ENCODE results near the gene RPS5. TPM values are rescaled to one million over a fixed set of nuclear protein-coding genes. Genes with fewer than 3 reads are reported as not detected.

RPS5 gene
- total and polyA plus RNA-seq, 2 donors (not counting 1 experiment from before 2014, with no cell fraction given), result 1,173 to 2,126 TPM

- Histone ChIP-seq H3K36me3 (ENCODE audit: control insufficient read depth, insufficient read depth, low read length) (peaks cover 2% of the 10 kb centered on the region), H3K4me2 (ENCODE audit: extremely low read depth, insufficient read depth, low read length) (no peak overlapping the region), H3K4me3 (replicated peaks in 1 of 4; ENCODE audit: control extremely low read depth in 1 of 4, insufficient read depth in 1 of 4, low read depth in 3 of 4, low read length in 4 of 4) (no peak overlapping the region), H3K27ac (ENCODE audit: insufficient read depth, low read length) (no peak overlapping the region), H3K9me3 (ENCODE audit: control insufficient read depth, insufficient read depth, low read depth, low read length) (peaks cover 12% of the 10 kb centered on the region), H3K9ac (ENCODE audit: insufficient read depth, low read length) (no peak overlapping the region), H4K20me1 (ENCODE audit: control insufficient read depth, extremely low read depth, insufficient read depth, low read length) (no peaks in the 10 kb centered on the region), H3K4me1 (ENCODE audit: control insufficient read depth, extremely low read depth, insufficient read depth, low read length) (no peaks in the 10 kb centered on the region), H3K27me3 (ENCODE audit: control insufficient read depth, insufficient read depth, low read length) (no peaks in the 10 kb centered on the region), H2AFZ (ENCODE audit: low read length) (no peak overlapping the region), H3K79me2 (ENCODE audit: control insufficient read depth, insufficient read depth, low read length) (no peaks in the 10 kb centered on the region)
- TF ChIP-seq CTCF (conservative IDR thresholded peaks at IDR 0.05 in 1 of 2, IDR thresholded peaks at IDR 0.05 in 1 of 2; ENCODE audit: low read depth in 1 of 2, low read length in 2 of 2) (no peak), EZH2 (IDR thresholded peaks at IDR 0.05; ENCODE audit: low read length, missing control alignments) (no peak)
- DNase-seq (ENCODE audit: low read depth in 2 of 2), result no peak
These were observed 41.5 kb downstream of the RPS5 start for GRCh38 chr19:58428617-58429016.

DNA sequence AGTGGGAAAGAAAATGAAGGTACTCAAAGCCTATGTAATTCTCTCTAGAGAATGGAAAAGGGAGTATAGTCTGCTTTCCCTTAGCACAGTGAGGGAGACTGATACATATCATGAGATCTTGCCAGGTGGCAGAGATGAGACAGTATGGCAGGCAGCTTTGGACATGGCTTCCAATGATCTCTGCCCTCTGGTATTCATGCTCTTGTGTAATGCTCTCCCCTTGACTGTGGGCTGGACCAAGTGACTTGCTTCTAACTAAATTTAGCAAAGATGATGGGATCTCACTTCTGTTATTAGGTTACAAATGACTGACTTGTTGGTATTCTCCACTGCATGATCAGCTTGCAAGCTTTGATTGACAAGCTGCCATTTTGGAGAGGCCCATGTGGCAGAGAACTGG is 42.7 kb downstream of the RPS5 start:
- Histone ChIP-seq H2AFZ (ENCODE audit: low read length) (no peak overlapping the region), H3K4me2 (ENCODE audit: extremely low read depth, insufficient read depth, low read length) (no peak overlapping the region), H3K9ac (ENCODE audit: insufficient read depth, low read length) (no peak overlapping the region), H3K27ac (ENCODE audit: insufficient read depth, low read length) (no peak overlapping the region), H3K79me2 (ENCODE audit: control insufficient read depth, insufficient read depth, low read length) (no peaks in the 10 kb centered on the region), H3K9me3 (ENCODE audit: control insufficient read depth, insufficient read depth, low read depth, low read length) (peaks cover 19% of the 10 kb centered on the region), H3K4me3 (replicated peaks in 1 of 4; ENCODE audit: control extremely low read depth in 1 of 4, insufficient read depth in 1 of 4, low read depth in 3 of 4, low read length in 4 of 4) (no peak overlapping the region), H4K20me1 (ENCODE audit: control insufficient read depth, extremely low read depth, insufficient read depth, low read length) (no peaks in the 10 kb centered on the region), H3K4me1 (ENCODE audit: control insufficient read depth, extremely low read depth, insufficient read depth, low read length) (no peaks in the 10 kb centered on the region), H3K27me3 (ENCODE audit: control insufficient read depth, insufficient read depth, low read length) (no peaks in the 10 kb centered on the region), H3K36me3 (ENCODE audit: control insufficient read depth, insufficient read depth, low read length) (peaks cover 5% of the 10 kb centered on the region)
- TF ChIP-seq CTCF (conservative IDR thresholded peaks at IDR 0.05 in 1 of 2, IDR thresholded peaks at IDR 0.05 in 1 of 2; ENCODE audit: low read depth in 1 of 2, low read length in 2 of 2), result no peak
- TF ChIP-seq EZH2 (IDR thresholded peaks at IDR 0.05; ENCODE audit: low read length, missing control alignments), result no peak
- no peak for DNase-seq (ENCODE audit: low read depth in 2 of 2)

DNA sequence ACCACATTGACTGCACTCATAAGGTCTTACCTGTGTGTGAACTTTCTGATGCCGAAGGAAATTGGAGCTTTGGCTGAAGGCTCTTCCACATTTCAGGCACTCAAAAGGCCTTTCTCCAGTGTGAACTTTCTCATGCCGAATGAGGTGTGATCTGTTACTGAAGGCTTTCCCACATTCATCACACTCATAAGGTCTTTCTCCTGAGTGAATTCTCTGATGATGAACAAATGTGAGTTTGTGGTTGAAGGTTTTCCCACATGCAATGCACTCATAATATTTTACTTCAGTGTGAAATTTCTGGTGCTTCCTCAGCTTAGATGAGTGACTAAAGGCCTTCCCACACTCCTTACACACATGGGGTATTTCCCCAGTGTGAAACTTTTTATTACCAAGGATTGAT is 47.1 kb downstream of the RPS5 start:
- TF ChIP-seq EZH2 (IDR thresholded peaks at IDR 0.05; ENCODE audit: low read length, missing control alignments) (no peak), CTCF (conservative IDR thresholded peaks at IDR 0.05 in 1 of 2, IDR thresholded peaks at IDR 0.05 in 1 of 2; ENCODE audit: low read depth in 1 of 2, low read length in 2 of 2) (no peak)
- no peaks in the 10 kb centered on the region for H3K4me1 ChIP-seq (ENCODE audit: control insufficient read depth, extremely low read depth, insufficient read depth, low read length)

More for the DNA sequence above, 47.1 kb downstream of the RPS5 start:
- H2AFZ ChIP-seq (ENCODE audit: low read length), result no peak overlapping the region
- H3K27me3 ChIP-seq (ENCODE audit: control insufficient read depth, insufficient read depth, low read length), result no peaks in the 10 kb centered on the region
- H3K4me2 ChIP-seq (ENCODE audit: extremely low read depth, insufficient read depth, low read length), result no peak overlapping the region
- H3K9me3 ChIP-seq (ENCODE audit: control insufficient read depth, insufficient read depth, low read depth, low read length), result peaks cover 20% of the 10 kb centered on the region
- no peak overlapping the region for H3K4me3 ChIP-seq (replicated peaks in 1 of 4; ENCODE audit: control extremely low read depth in 1 of 4, insufficient read depth in 1 of 4, low read depth in 3 of 4, low read length in 4 of 4)
- H4K20me1 ChIP-seq (ENCODE audit: control insufficient read depth, extremely low read depth, insufficient read depth, low read length), result no peaks in the 10 kb centered on the region
- no peak overlapping the region for H3K27ac ChIP-seq (ENCODE audit: insufficient read depth, low read length)
- H3K79me2 ChIP-seq (ENCODE audit: control insufficient read depth, insufficient read depth, low read length), result peaks cover 6% of the 10 kb centered on the region
- peak; percentile 46 to 51 for DNase-seq (ENCODE audit: low read depth in 2 of 2)
- peaks cover 12% of the 10 kb centered on the region for H3K36me3 ChIP-seq (ENCODE audit: control insufficient read depth, insufficient read depth, low read length)
- no peak overlapping the region for H3K9ac ChIP-seq (ENCODE audit: insufficient read depth, low read length)

All from fibroblast of lung (primary cell).